Measurements from ENCODE around the gene COMMD9.
"Not testable (repeated sequence)": the region's sequence is repeated elsewhere in the genome, so short reads cannot be mapped to it uniquely, and the experiment has no call there.

COMMD9 gene

DNA sequence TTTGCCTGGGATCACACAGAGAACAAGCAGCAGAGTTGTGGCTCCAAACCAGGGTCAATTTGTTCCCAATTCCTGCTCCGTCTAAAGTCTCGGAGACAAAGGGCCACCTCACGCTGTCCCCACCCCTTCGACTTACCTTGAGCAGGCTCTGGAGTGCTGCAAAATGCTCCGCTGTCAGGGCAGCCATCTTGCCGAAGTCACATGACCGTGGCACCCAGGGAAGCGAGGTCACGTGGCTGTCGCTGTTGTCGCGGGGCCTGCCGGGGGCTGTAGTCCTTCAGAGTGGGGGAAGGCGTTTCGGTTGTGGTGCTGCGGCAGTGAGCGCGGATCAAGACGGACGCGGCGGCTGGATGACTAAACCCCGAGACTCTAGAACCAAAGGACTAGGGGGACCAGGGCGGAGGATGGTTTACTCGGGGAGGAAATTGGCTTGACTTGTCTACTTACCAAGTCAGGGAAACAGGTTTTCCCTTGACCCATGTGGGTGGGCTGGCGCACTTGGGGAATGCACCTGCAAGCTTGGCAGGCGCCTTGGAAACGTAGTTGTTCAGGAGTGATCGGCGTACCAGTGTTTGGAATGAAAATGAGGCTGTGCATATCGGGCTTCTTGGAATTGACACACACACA, at the start of gene COMMD9:
Gene COMMD9 (minus strand): TSS at position 199 of the 627 bp plus-strand sequence. CDS start 12 bp downstream, at position 187.
- peak within 1 kb of the TSS; percentile 79 for H3K4me3 ChIP-seq (ENCODE audit: low read depth, low read length)
- TF ChIP-seq, protein P1, sequence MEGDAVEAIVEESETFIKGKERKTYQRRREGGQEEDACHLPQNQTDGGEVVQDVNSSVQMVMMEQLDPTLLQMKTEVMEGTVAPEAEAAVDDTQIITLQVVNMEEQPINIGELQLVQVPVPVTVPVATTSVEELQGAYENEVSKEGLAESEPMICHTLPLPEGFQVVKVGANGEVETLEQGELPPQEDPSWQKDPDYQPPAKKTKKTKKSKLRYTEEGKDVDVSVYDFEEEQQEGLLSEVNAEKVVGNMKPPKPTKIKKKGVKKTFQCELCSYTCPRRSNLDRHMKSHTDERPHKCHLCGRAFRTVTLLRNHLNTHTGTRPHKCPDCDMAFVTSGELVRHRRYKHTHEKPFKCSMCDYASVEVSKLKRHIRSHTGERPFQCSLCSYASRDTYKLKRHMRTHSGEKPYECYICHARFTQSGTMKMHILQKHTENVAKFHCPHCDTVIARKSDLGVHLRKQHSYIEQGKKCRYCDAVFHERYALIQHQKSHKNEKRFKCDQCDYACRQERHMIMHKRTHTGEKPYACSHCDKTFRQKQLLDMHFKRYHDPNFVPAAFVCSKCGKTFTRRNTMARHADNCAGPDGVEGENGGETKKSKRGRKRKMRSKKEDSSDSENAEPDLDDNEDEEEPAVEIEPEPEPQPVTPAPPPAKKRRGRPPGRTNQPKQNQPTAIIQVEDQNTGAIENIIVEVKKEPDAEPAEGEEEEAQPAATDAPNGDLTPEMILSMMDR (IDR thresholded peaks at IDR 0.05; ENCODE audit: low read depth, low read length) = no peak

DNA sequence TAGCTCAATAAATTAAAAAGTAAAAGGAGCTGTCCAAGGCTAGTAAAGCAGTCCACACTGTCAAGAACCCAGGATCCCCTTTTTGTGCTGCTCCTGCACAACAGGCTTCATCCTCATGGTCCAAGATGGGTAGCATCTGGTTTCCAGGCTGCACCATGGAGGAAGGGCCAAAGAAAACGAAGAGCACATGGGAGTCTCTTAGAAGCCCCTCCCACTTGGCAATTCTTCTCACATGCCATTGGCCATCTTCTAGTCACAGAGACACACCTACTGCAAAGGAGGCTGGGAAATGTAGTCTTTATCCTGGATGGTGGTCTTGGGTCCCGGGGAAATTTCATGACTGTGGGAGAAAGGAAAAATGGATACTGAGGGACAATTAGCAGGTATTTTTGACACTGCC, 44.7 kb upstream of the COMMD9 start:
- no peak overlapping the region for H3K4me3 ChIP-seq (ENCODE audit: low read depth, low read length)
- TF ChIP-seq, protein P1 (IDR thresholded peaks at IDR 0.05; ENCODE audit: low read depth, low read length) = no peak

DNA sequence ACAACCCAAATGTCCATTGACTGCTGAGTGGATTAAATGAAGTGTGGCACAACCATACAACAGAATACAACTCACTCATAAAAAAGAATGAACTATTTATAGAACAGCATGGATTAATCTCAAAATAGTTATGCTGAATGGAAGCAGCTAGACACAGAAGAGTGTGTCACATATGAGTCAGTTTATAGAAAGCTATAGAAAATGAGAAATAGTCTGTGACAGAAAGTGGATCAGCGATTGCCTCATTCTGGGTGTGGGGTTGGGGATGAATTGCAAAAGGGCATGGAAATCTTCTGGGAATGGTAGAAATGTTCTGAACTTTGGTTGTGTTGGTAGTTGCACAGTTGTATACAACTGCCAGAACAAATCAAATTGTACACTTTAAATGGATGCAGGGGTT, 44.2 kb upstream of the COMMD9 start:
- H3K4me3 ChIP-seq (ENCODE audit: low read depth, low read length) = no peak overlapping the region
- TF ChIP-seq, protein P1 (IDR thresholded peaks at IDR 0.05; ENCODE audit: low read depth, low read length) = no peak

DNA sequence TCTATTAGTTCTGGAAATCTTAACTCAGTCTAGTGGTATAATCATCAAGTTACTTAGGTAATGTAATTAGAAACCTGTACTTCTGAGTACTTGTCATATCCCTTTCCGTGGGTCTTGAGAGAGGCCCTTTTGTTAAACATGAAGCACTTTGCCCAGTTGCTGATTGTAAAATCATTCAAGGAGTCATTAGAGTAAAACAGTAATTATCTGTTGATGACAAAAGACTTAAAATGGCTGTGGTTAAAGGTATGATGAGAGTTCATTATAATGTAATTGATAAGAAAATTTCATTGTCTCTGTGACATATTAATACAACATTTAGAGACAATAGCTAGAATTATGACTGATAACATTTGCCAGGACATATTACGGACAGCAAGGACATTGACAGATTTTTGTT, 41.2 kb upstream of the COMMD9 start:
- TF ChIP-seq, protein P1 (IDR thresholded peaks at IDR 0.05; ENCODE audit: low read depth, low read length) = no peak

DNA sequence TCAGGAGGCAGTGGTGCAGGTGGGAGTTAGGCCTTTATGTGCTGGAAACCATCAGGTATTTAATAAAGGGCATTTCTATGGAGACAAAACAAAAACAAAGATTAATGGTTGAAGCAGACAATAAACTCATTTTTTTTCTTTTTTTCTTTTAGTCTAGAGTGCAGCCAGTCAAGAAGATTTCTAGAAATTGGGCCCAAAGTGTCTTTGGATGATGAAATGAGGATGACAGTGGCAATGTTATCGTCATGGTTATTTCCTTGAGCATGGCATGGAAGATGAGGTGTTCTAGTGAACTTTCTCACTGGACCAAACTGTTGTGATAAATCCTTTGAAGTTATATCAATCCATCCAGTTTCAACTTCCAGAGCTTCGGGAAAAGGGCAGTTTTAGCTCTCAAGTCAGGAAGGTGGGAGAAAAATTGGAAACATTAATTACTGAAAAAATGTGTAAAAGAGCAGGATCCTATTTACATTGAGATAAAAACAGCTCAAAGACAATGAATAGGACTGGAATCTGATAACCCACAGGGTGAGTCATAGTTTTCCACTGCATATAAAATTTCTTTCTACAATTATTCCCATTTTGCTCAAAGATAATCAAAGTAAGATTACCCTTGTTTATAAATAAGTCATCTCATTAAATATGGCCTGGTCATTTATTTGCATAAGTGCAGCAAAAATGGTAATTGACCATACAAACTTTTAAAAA, 39.9 kb upstream of the COMMD9 start:
- TF ChIP-seq, protein P1 (IDR thresholded peaks at IDR 0.05; ENCODE audit: low read depth, low read length) = no peak
- H3K4me3 ChIP-seq (ENCODE audit: low read depth, low read length) = no peak overlapping the region

More for the DNA sequence above, 41.2 kb upstream of the COMMD9 start:
- H3K4me3 ChIP-seq (ENCODE audit: low read depth, low read length) = no peak overlapping the region

DNA sequence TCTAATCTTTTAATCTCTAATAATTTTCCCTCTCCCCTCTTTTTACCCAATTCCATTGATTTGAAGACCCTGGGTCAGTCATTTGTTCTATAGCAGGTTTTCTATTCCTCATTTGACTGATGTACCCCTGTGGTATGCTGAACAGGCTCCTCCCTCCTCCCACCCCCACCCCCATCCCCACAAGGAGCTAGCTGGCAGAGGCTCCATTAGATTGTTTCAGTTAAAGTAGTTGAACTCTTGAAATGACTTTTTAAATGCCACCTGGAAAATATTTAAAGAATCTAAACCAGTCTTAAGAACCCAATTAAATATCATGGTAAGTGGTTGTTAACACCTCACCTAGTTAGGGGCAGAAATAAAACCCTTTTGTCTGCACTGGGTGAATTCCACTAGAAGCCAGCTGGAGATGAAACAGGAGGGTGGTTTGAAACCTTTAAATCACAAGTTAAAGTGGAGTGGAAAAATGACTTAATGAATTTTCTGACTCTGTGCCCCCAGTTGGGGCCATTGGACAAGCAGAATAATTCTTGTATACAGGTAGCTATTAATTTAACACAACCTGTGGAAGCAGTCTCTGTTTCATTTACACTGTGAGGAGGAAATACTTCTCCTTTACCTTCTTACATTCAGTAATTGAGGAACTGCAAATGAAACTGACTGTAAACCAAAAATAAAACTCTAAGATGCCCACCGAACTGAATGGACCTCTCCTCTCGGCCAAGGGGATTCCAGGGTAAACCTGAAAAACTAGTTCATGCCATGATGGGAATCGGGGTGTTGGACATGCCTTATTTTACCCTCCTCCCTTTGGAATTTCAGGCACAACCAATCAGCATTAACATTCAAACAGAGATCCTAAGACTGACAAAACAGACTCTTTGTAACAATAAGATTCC, 37.5 kb upstream of the COMMD9 start:
- TF ChIP-seq, protein P1 (IDR thresholded peaks at IDR 0.05; ENCODE audit: low read depth, low read length) = no peak

DNA sequence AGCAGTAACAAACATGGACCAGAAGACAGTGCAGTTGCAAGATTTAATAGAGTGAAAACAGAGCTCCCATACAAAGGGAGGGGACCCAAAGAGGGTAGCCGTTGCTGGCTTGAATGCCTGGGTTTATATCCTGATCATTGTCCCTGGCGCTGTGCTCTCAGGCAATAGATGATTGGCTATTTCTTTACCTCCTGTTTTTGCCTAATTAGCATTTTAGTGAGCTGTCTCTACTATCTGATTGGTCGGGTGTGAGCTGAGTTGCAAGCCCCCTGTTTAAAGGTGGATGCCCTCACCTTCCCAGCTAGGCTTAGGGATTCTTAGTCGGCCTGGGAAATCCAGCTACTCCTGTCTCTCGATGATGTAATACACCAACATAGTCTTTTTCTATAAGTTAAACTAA, 36.2 kb upstream of the COMMD9 start:
- H3K4me3 ChIP-seq (ENCODE audit: low read depth, low read length) = not testable (repeated sequence)

More for the DNA sequence above, 37.5 kb upstream of the COMMD9 start:
- H3K4me3 ChIP-seq (ENCODE audit: low read depth, low read length) = no peak overlapping the region

DNA sequence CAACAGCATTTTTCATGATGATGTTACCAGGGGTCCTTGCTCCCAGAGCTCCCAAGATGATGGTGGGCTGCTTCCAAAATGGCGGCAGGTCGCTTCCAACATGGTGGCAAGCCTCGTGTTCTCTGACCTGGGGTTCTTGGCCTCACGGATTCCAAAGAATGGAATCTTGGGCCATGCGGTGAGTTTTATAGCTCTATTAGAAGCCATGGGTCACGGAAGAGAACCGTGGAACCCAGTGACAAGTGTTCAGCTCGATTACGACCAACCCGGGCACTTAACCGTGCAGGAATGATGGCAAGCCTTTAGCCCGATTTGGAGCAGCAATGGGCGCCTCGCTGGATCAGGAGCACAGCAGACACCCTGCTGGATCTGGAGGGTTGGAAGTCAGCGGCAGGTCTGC, 35.7 kb upstream of the COMMD9 start:
- not testable (repeated sequence) for H3K4me3 ChIP-seq (ENCODE audit: low read depth, low read length)

Measured in WI38 (cell line).